Glutamatergic neuron (in vitro differentiated cells): ENCODE results near the gene MYO5A. TPM values are rescaled to one million over a fixed set of nuclear protein-coding genes. Genes with fewer than 3 reads are reported as not detected.

Experiments
- DNase-seq: peaks from one replicate; pipeline ENCODE4 v3.0.0; 2022
- H3K27ac Mint-ChIP-seq: one replicate; pipeline ENCODE4 v1.8.0; 2020; ENCODE audit warnings: mild to moderate bottlenecking, mixed read lengths, inconsistent platforms; ENCODE audit not compliant: unreplicated experiment
- H3K27me3 Mint-ChIP-seq: one replicate; pipeline ENCODE4 v1.8.0; 2020; ENCODE audit warnings: mild to moderate bottlenecking, moderate library complexity, mixed read lengths, inconsistent platforms; ENCODE audit not compliant: unreplicated experiment
- H3K36me3 Mint-ChIP-seq: one replicate; pipeline ENCODE4 v1.8.0; 2020; ENCODE audit warnings: mild to moderate bottlenecking, mixed read lengths, inconsistent platforms; ENCODE audit not compliant: unreplicated experiment
- H3K4me1 Mint-ChIP-seq: one replicate; pipeline ENCODE4 v1.8.0; 2020; ENCODE audit warnings: mild to moderate bottlenecking, low read depth, mixed read lengths, inconsistent platforms; ENCODE audit not compliant: unreplicated experiment
- H3K4me3 Mint-ChIP-seq: one replicate; pipeline ENCODE4 v1.8.0; 2020; ENCODE audit warnings: mild to moderate bottlenecking, mixed read lengths, inconsistent platforms; ENCODE audit not compliant: unreplicated experiment
- H3K9me3 Mint-ChIP-seq: one replicate; pipeline ENCODE4 v1.8.0; 2020; ENCODE audit warnings: mild to moderate bottlenecking, moderate library complexity, mixed read lengths, inconsistent platforms; ENCODE audit not compliant: unreplicated experiment
- total RNA-seq: library from RNA; stranded (reverse); fragmentation: NEBNext Ultra II Directional; extraction: Animal tissue kit (Norgen Biotek cat#: 25700); gene quantifications from one replicate; pipeline ENCODE4 v1.2.1, GENCODE V29; 2021; ENCODE audit not compliant: unreplicated experiment
- TF ChIP-seq, protein P1 (sequence below): fragments of 200-600 bp; sonication (generic); IDR thresholded peaks from one replicate; pipeline ENCODE4 v1.5.0; 2021; ENCODE audit not compliant: partially characterized antibody, unreplicated experiment

Gene MYO5A
- total RNA-seq, 1 donor from 2014 or later, result 61.0 TPM

DNA sequence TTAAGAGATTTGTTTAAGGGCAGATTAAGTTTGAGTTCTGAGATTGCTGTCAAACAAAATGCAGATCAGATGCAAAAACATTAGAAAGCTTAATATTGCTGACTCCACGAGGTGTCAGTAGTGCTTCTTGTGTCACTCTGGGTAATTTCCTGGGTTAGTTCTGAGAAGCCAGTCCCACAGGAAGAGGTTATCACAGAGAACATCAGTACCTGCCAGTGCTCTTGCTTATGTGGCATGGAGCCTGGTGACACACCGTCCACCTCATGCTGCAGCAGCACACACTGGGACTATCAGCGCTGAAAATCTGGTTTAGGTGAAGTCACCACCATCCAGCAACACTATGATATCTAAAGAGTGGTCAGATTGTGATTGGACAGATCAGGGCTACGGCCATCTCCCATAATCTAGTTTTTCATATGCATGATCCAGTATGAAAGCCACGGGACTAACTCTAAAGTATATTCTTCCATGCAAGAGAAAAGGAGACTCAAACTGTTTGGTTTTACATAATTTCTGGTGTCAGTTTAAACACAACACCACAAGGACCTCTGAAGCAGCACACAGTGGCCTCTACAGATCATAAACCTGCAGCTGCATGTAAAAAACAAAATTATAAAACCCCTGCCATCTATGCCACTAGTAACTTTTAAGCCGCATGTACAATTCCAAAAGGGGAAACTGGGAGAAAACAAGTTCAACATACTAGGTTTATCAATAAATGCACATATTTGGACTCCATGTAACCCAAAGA, 197.0 kb downstream of the MYO5A start:
- TF ChIP-seq, protein P1, sequence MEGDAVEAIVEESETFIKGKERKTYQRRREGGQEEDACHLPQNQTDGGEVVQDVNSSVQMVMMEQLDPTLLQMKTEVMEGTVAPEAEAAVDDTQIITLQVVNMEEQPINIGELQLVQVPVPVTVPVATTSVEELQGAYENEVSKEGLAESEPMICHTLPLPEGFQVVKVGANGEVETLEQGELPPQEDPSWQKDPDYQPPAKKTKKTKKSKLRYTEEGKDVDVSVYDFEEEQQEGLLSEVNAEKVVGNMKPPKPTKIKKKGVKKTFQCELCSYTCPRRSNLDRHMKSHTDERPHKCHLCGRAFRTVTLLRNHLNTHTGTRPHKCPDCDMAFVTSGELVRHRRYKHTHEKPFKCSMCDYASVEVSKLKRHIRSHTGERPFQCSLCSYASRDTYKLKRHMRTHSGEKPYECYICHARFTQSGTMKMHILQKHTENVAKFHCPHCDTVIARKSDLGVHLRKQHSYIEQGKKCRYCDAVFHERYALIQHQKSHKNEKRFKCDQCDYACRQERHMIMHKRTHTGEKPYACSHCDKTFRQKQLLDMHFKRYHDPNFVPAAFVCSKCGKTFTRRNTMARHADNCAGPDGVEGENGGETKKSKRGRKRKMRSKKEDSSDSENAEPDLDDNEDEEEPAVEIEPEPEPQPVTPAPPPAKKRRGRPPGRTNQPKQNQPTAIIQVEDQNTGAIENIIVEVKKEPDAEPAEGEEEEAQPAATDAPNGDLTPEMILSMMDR, result no peak
- no peak for DNase-seq
- H3K9me3 Mint-ChIP-seq, result peaks cover 4% of the 10 kb centered on the region
- no peaks in the 10 kb centered on the region for H3K36me3 Mint-ChIP-seq
- no peaks in the 10 kb centered on the region for H3K27me3 Mint-ChIP-seq
- no peak overlapping the region for H3K4me3 Mint-ChIP-seq
- peaks cover 15% of the 10 kb centered on the region for H3K4me1 Mint-ChIP-seq
- H3K27ac Mint-ChIP-seq, result no peak overlapping the region

- Mint-ChIP-seq H3K27me3 (no peaks in the 10 kb centered on the region), H3K4me3 (no peak overlapping the region), H3K4me1 (peaks cover 12% of the 10 kb centered on the region)
Measured at GRCh38 chr15:52329987-52330386, 198.7 kb downstream of the MYO5A start.

GRCh38 chr15:52329150-52329549, 199.5 kb downstream of the MYO5A start:
- Mint-ChIP-seq H3K27ac (no peak overlapping the region), H3K4me3 (no peak overlapping the region), H3K4me1 (peaks cover 12% of the 10 kb centered on the region), H3K36me3 (no peaks in the 10 kb centered on the region), H3K9me3 (peaks cover 4% of the 10 kb centered on the region), H3K27me3 (no peaks in the 10 kb centered on the region)
- TF ChIP-seq, protein P1, result no peak
- no peak for DNase-seq

More at GRCh38 chr15:52329987-52330386, 198.7 kb downstream of the MYO5A start:
- DNase-seq, result no peak
- peaks cover 4% of the 10 kb centered on the region for H3K9me3 Mint-ChIP-seq
- TF ChIP-seq, protein P1, result no peak
- no peak overlapping the region for H3K27ac Mint-ChIP-seq
- H3K36me3 Mint-ChIP-seq, result no peaks in the 10 kb centered on the region

DNA sequence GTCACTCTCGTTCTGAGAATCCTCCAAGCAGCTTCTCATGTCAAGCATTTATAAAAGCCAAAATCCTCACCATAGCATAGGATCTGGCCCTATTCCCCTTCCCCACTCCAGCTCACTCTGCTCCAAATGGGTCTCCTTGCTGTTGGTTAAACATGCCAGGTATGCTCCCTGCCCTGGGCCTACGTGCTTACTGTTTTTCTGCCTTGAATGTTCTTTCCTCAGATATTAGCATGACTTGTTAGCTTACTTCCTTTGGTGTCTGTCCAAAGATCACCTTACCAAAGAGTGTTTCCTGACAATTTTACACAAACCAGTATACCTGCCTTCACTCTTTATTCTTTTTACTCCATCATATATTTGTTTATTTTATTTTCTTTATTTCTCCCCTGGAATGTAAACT, 200.0 kb downstream of the MYO5A start:
- TF ChIP-seq, protein P1, result no peak
- Mint-ChIP-seq H3K9me3 (peaks cover 4% of the 10 kb centered on the region), H3K27me3 (no peaks in the 10 kb centered on the region), H3K4me3 (no peak overlapping the region), H3K4me1 (peaks cover 12% of the 10 kb centered on the region), H3K36me3 (no peaks in the 10 kb centered on the region), H3K27ac (no peak overlapping the region)
- no peak for DNase-seq

DNA sequence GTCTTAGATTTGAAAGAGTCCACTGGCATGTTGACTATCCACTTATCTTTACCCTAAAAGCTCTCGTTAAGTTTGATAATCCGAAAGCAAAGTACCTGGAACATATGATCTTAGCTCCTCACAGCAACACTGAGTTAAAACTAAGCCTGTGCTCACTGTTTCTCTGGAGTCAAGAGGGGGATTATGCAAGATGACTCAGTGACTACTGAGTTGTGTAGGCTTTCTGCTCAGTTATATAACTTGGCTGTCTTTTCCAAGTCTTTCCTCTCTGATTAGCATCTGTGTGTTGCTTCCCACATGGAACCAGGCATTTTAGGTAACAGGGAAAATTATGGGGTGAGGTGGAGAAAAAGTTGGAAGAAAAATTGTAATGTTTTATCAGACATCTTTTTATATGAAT, 201.9 kb downstream of the MYO5A start:
- TF ChIP-seq, protein P1, result no peak
- DNase-seq, result no peak
- Mint-ChIP-seq H3K4me1 (peaks cover 12% of the 10 kb centered on the region), H3K27ac (no peak overlapping the region), H3K27me3 (no peaks in the 10 kb centered on the region), H3K36me3 (no peaks in the 10 kb centered on the region), H3K4me3 (no peak overlapping the region), H3K9me3 (peaks cover 4% of the 10 kb centered on the region)
